GM10248 (cell line): ENCODE results near the gene ARMC12.

Source experiments
- CTCF ChIA-PET: fragments of 300-600 bp; sonication (Branson Sonifier 250); formaldehyde crosslinking; extraction: SDS; loops from one replicate; lab custom pipeline; 2021; ENCODE audit warnings: antibody characterized with exemption; lab: Yijun Ruan, JAX
- POLR2A ChIA-PET: fragments of 350-650 bp; sonication (Branson Sonifier 250); formaldehyde crosslinking; extraction: SDS; loops from one replicate; lab custom pipeline; 2020; ENCODE audit warnings: antibody characterized with exemption; lab: Yijun Ruan, JAX
- DNase-seq: peaks from one replicate; pipeline ENCODE4 v3.0.0; 2012; ENCODE audit errors: extremely low spot score
- CTCF ChIP-seq: IDR thresholded peaks from 2 replicates; pipeline ENCODE4 v1.5.1; 2012; ENCODE audit warnings: mild to moderate bottlenecking, low read depth; ENCODE audit errors: extremely low read depth, missing control alignments, control extremely low read depth

Gene ARMC12

DNA sequence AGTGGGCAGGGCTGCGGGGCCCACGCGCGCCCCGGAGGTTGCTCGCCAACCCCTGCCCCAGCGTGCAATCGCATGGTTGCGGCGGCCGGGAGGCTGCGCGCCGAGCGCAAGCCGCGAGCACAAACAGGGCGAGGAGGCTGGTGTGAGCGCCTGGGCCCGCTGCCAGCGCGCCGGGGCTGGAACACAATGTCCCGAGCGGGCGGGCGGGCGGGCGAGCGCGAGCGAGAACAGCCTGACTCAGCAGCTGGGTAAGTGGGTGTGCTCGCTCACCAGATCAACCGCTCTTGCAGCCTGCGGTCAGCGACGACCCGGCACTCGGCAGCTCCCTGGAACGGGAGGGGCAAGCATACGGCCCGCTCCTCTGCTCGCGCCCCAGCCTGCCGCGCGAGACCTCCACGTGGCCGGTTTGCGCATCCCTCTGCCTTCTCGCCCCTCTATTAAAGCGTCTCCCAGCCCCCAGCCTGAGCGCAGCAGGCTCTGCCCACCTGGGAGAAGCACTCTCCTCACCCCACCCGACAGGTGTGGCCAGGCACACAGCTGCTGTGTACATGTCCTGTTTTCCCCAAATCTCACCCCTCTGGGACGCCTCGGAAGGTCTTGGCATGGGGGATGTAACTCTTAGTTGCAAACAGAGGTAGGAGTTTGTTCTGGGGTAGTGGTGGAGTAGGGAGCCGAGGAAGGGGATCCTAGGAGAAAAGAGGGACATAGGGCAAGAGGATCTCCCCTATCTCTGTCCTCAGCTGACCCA lies 8.7 kb upstream of the ARMC12 start:
- CTCF ChIA-PET: interaction anchor here (0.7 to 2.4 kb wide), 6 partner anchors 8 to 64 kb away, joined by 3 to 14 read pairs (median 3); partner anchors contain the start of gene ARMC12
- no peak for TF ChIP-seq CTCF
- POLR2A ChIA-PET: interaction anchor here (0.5 to 0.6 kb wide), 2 partner anchors 878 to 955 kb away, joined by 3 to 5 read pairs; no protein-coding TSS in a partner anchor
- peak; percentile 88 for DNase-seq

DNA sequence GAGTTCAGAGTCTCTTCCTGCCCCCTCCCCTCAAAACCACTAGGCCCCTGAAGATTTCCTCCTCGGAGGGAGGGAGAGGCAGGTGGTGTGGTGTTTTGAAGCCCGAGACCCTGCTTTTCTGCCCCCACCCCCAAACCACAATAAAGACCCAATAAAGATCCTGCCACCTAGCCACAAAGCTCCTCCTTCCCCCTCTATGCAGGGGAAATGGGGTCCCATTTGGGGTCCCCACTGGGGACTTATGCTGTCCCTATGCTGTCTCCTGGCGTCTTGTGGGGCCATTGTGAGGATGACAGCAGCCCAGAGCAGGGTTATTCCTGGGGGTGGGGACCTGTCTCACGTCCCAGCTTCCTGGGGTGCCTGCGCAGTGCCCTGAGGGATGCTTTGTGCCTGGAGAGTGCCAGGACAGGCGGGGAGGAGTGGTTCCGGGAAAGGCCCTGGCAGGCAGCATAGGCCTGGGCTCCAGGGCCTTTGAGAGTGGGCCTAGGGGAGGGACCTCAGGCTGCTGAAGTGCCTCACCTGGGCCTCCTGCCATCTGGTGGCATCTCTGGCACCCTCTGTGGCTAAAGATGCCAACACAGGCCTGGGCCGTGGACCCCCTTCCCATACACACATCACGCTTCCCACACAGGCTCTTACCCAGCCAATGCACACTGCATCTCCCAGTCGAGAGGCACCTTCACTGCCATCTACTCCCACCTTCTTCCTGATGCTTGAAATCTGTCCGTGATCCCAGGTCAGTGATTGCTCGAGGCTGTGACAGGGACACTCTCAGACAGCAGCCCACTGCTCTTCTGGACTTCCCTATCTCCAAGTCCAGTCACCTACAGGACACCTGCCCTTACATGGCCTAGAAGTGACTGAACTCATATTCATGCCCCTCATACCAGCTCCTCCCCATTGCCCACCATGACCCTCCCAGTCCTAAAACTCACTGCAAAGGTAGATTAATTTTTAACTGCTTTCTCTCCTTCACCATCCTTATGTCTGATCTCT lies 7.9 kb upstream of the ARMC12 start:
- TF ChIP-seq CTCF: no peak
- CTCF ChIA-PET: interaction anchor here (1.2 to 2.4 kb wide), 3 partner anchors 8 to 39 kb away, joined by 3 to 14 read pairs (median 5); partner anchors contain the start of gene ARMC12
- DNase-seq: no peak
- POLR2A ChIA-PET: no interaction called here

- POLR2A ChIA-PET: no interaction called here
- CTCF ChIA-PET: no interaction called here
- TF ChIP-seq CTCF: no peak
- DNase-seq: no peak
Measured at GRCh38 chr6:35729722-35730121, 7.1 kb upstream of the ARMC12 start.

DNA sequence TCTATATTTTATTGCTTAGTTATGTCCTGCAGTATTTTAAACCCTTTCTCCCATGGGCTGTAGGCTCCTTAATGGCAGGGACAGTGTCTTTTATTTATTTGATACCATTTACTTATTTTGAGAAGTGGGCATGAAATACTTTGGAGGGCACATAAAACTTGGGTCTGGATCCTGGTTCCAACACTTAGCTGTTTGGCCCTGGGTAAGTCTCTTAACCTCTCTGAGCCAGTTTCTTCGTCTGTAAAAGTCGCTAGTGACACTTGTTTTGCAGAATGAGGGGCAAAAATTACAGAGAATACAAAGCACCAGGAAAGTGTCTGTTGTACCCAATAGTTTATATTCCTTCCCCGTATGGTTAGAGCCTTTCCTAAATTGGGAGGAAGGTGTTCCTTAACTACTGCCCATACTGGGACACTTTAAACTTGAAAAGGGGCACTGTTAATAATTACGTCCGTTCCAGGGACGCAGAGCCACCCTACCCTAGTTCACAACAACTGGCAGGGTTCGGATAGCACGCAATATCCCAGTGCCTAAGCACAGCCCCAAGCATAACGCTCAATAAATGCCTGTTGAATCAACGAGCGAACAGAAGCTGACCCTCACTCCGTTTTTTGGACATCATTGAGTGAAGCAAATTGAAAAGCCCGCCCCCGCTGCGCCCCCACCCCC lies 6.0 kb upstream of the ARMC12 start:
- ChIA-PET CTCF (no interaction called here), POLR2A (no interaction called here)
- no peak for DNase-seq
- no peak for TF ChIP-seq CTCF

DNA sequence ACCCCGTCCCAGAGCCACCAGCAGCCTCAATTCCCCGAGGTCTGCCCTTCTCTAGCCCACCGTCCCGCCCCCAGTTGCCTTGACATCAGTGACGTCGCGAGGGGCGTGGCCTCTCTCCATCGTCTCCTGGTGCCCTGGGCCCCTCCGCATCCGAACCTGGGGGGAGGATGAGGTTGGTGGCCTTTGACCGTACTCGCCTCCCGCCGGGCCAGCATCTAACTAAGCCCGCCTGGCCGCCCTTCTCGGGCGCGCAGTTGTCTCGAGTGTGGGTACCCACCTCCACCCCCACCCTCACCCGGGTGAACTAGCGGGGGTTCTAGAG lies 5.5 kb upstream of the ARMC12 start:
- POLR2A ChIA-PET: no interaction called here
- DNase-seq: peak; percentile 91
- TF ChIP-seq CTCF: no peak
- CTCF ChIA-PET: interaction anchor here (1.0 to 9.9 kb wide), 3 partner anchors 9 to 150 kb away, joined by 3 to 213 read pairs (median 4); no protein-coding TSS in a partner anchor
